HG02970 (cell line): ENCODE measurements around the gene FBXO10.
"Not testable (repeated sequence)": the region's sequence is repeated elsewhere in the genome, so short reads cannot be mapped to it uniquely, and the experiment has no call there.

Experiments used
- ATAC-seq: cut with Tn5 transposase; IDR thresholded peaks from one replicate; pipeline ENCODE4 v1.9.1; 2021; ENCODE audit warnings: mild to moderate bottlenecking, moderate library complexity, moderate number of reproducible peaks; ENCODE audit not compliant: unreplicated experiment, low FRiP score

The FBXO10 gene

GRCh38 chr9:37514999-37515398 is 61.2 kb downstream of the FBXO10 start:
- no peak for ATAC-seq

GRCh38 chr9:37514415-37514814 is 61.8 kb downstream of the FBXO10 start:
- ATAC-seq: not testable (repeated sequence)

GRCh38 chr9:37512437-37512836 is 63.7 kb downstream of the FBXO10 start:
- ATAC-seq: no peak

GRCh38 chr9:37511016-37512010 is 64.9 kb downstream of the FBXO10 start:
- no peak for ATAC-seq

- ATAC-seq: not testable (repeated sequence)
Observed at GRCh38 chr9:37510053-37510452, 66.1 kb downstream of the FBXO10 start.

- no peak for ATAC-seq
Observed at GRCh38 chr9:37509536-37509935, 66.6 kb downstream of the FBXO10 start.

GRCh38 chr9:37508834-37509206 is 67.4 kb downstream of the FBXO10 start:
- ATAC-seq: no peak

GRCh38 chr9:37508135-37508833 is 67.9 kb downstream of the FBXO10 start:
- no peak for ATAC-seq

- no peak for ATAC-seq
Observed at GRCh38 chr9:37507566-37508134, 68.5 kb downstream of the FBXO10 start.

- ATAC-seq: no peak
Observed at GRCh38 chr9:37504605-37505004, 71.6 kb downstream of the FBXO10 start.

- ATAC-seq: no peak
Observed at GRCh38 chr9:37503736-37504135, 72.4 kb downstream of the FBXO10 start.

- no peak for ATAC-seq
Observed at GRCh38 chr9:37501957-37502596, 74.1 kb downstream of the FBXO10 start.

GRCh38 chr9:37499297-37499696 is 76.9 kb downstream of the FBXO10 start:
- no peak for ATAC-seq

GRCh38 chr9:37498457-37498856 is 77.7 kb downstream of the FBXO10 start:
- ATAC-seq: no peak

GRCh38 chr9:37497320-37497719 is 78.9 kb downstream of the FBXO10 start:
- no peak for ATAC-seq

GRCh38 chr9:37496020-37496419 is 80.2 kb downstream of the FBXO10 start:
- ATAC-seq: no peak

GRCh38 chr9:37495571-37495970 is 80.6 kb downstream of the FBXO10 start:
- ATAC-seq: no peak

GRCh38 chr9:37491939-37492338 is 84.2 kb downstream of the FBXO10 start:
- no peak for ATAC-seq

- no peak for ATAC-seq
Observed at GRCh38 chr9:37486616-37487548, 89.3 kb downstream of the FBXO10 start.

- ATAC-seq: no peak
Observed at GRCh38 chr9:37486256-37486615, 89.9 kb downstream of the FBXO10 start.
